ENCODE results near the gene MPLKIP.

DNA sequence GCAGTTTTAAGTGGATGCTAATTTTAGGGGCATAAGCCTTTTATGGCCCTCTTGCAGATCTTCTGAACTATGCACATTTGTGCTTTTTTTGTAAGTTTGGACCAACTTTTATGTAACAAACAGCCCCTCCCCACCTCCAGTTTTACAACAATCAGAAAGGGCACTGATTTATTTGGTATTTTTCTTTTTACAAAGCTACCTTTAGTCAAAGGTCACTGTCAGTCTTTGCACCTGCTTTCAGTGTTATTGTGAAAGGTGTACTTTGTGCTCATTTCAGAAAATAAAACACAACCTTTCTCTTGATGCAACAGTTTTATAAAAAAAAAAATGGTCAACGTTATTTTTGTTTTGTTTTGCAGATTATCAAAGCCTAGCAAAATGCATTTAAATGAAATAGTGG is 39.2 kb downstream of the MPLKIP start:
- TF ChIP-seq CTCF (IDR thresholded peaks at IDR 0.05; ENCODE audit: low read depth, low read length, missing input control) (no peak), SP1 (IDR thresholded peaks at IDR 0.05) (peak; percentile 81), JUND (IDR thresholded peaks at IDR 0.05) (peak; percentile 41 to 47), RAD21 (IDR thresholded peaks at IDR 0.05) (peak; percentile 30 to 45), EGR1 (IDR thresholded peaks at IDR 0.05; ENCODE audit: low read depth in 2 of 2) (peak in 1 of 2 donors; percentile 41), MAX (IDR thresholded peaks at IDR 0.05) (peak; percentile 49), TAF1 (conservative IDR thresholded peaks at IDR 0.05) (no peak), YY1 (IDR thresholded peaks at IDR 0.05) (peak; percentile 33), GABPA (IDR thresholded peaks at IDR 0.05 in 1 of 2, conservative IDR thresholded peaks at IDR 0.05 in 1 of 2) (no peak)
- TF ChIP-seq, protein P1, sequence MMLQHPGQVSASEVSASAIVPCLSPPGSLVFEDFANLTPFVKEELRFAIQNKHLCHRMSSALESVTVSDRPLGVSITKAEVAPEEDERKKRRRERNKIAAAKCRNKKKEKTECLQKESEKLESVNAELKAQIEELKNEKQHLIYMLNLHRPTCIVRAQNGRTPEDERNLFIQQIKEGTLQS (IDR thresholded peaks at IDR 0.05): peak; percentile 30
- TF ChIP-seq, protein P2, sequence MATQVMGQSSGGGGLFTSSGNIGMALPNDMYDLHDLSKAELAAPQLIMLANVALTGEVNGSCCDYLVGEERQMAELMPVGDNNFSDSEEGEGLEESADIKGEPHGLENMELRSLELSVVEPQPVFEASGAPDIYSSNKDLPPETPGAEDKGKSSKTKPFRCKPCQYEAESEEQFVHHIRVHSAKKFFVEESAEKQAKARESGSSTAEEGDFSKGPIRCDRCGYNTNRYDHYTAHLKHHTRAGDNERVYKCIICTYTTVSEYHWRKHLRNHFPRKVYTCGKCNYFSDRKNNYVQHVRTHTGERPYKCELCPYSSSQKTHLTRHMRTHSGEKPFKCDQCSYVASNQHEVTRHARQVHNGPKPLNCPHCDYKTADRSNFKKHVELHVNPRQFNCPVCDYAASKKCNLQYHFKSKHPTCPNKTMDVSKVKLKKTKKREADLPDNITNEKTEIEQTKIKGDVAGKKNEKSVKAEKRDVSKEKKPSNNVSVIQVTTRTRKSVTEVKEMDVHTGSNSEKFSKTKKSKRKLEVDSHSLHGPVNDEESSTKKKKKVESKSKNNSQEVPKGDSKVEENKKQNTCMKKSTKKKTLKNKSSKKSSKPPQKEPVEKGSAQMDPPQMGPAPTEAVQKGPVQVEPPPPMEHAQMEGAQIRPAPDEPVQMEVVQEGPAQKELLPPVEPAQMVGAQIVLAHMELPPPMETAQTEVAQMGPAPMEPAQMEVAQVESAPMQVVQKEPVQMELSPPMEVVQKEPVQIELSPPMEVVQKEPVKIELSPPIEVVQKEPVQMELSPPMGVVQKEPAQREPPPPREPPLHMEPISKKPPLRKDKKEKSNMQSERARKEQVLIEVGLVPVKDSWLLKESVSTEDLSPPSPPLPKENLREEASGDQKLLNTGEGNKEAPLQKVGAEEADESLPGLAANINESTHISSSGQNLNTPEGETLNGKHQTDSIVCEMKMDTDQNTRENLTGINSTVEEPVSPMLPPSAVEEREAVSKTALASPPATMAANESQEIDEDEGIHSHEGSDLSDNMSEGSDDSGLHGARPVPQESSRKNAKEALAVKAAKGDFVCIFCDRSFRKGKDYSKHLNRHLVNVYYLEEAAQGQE (IDR thresholded peaks at IDR 0.05): peak; percentile 70
